GM23338 (cell line): ENCODE results near the gene C6orf118. TPM values are rescaled to one million over a fixed set of nuclear protein-coding genes. Genes with fewer than 3 reads are reported as not detected.

Source experiments
- ATAC-seq: fragments of 200-7000 bp; cut with Tn5 transposase; 3 replicates; pipeline ENCODE4 v1.9.1; 2020
- DNase-seq: peaks from one replicate; pipeline ENCODE4 v3.0.0-alpha.2; 2015; ENCODE audit warnings: low spot score
- H2AFZ ChIP-seq: fragments of 200-600 bp; sonication (generic); 2 replicates; pipeline ENCODE4 v1.8.0; 2016; ENCODE audit warnings: antibody characterized with exemption, mild to moderate bottlenecking, moderate library complexity
- H3F3A ChIP-seq: fragments of 200-600 bp; sonication (generic); replicated peaks from 2 replicates; pipeline ENCODE4 v1.8.0; 2017; ENCODE audit warnings: antibody characterized with exemption, mixed run types, low read depth
- H3K27ac ChIP-seq: fragments of 200-600 bp; sonication (generic); 2 replicates; pipeline ENCODE4 v1.6.1; 2016; ENCODE audit warnings: low read depth
- H3K27me3 ChIP-seq: fragments of 200-600 bp; sonication (generic); 2 replicates; pipeline ENCODE4 v1.8.0; 2016; ENCODE audit warnings: mild to moderate bottlenecking, mixed run types, moderate library complexity; ENCODE audit not compliant: insufficient read depth
- H3K36me3 ChIP-seq: fragments of 200-600 bp; sonication (generic); 2 replicates; pipeline ENCODE4 v1.8.0; 2016; ENCODE audit warnings: mild to moderate bottlenecking; ENCODE audit not compliant: insufficient read depth
- H3K4me1 ChIP-seq: fragments of 200-600 bp; sonication (generic); 2 replicates; pipeline ENCODE4 v1.8.0; 2016; ENCODE audit warnings: mild to moderate bottlenecking, moderate library complexity; ENCODE audit not compliant: insufficient read depth
- H3K4me2 ChIP-seq: fragments of 200-600 bp; sonication (generic); 2 replicates; pipeline ENCODE4 v1.7.1; 2017; ENCODE audit warnings: mixed run types
- H3K4me3 ChIP-seq: fragments of 200-600 bp; sonication (generic); 2 replicates; pipeline ENCODE4 v1.6.1; 2016; ENCODE audit warnings: mixed run types
- H3K79me2 ChIP-seq: fragments of 200-600 bp; sonication (generic); replicated peaks from 2 replicates; pipeline ENCODE4 v1.8.0; 2017; ENCODE audit warnings: mild to moderate bottlenecking; ENCODE audit not compliant: insufficient read depth
- H3K9me2 ChIP-seq: fragments of 200-600 bp; sonication (generic); 2 replicates; pipeline ENCODE4 v1.8.0; 2017; ENCODE audit not compliant: insufficient read depth
- H4K20me1 ChIP-seq: fragments of 200-600 bp; sonication (generic); replicated peaks from 2 replicates; pipeline ENCODE4 v1.8.0; 2017; ENCODE audit warnings: mild to moderate bottlenecking; ENCODE audit not compliant: insufficient read depth
- H3K27ac Mint-ChIP-seq: 2 replicates; pipeline ENCODE4 v1.8.0; 2020; ENCODE audit warnings: inconsistent platforms, mild to moderate bottlenecking, moderate library complexity, mixed read lengths
- H3K27me3 Mint-ChIP-seq: 3 replicates; pipeline ENCODE4 v1.8.0; 2022; ENCODE audit warnings: low read depth, mild to moderate bottlenecking, moderate library complexity, mixed read lengths, inconsistent platforms; ENCODE audit not compliant: insufficient read depth, poor library complexity
- H3K36me3 Mint-ChIP-seq: 3 replicates; pipeline ENCODE4 v1.8.0; 2021; ENCODE audit warnings: low read depth, mild to moderate bottlenecking, inconsistent platforms, moderate library complexity, mixed read lengths
- H3K4me1 Mint-ChIP-seq: 3 replicates; pipeline ENCODE4 v1.8.0; 2020; ENCODE audit warnings: mild to moderate bottlenecking, inconsistent platforms, mixed read lengths
- H3K4me3 Mint-ChIP-seq: 3 replicates; pipeline ENCODE4 v1.8.0; 2021; ENCODE audit warnings: moderate library complexity, mild to moderate bottlenecking, inconsistent platforms, mixed read lengths
- H3K9me3 Mint-ChIP-seq: 3 replicates; pipeline ENCODE4 v1.8.0; 2020; ENCODE audit warnings: moderate library complexity, mild to moderate bottlenecking, inconsistent platforms, mixed read lengths
- CREB1 ChIP-seq: fragments of 250-450 bp; sonication (Bioruptor Pico); IDR thresholded peaks from 2 replicates; pipeline ENCODE4 v1.5.0; 2020; ENCODE audit warnings: low read depth, mild to moderate bottlenecking, moderate library complexity
- CTCF ChIP-seq, 2 experiments: fragments of 200-600 bp in 1 of 2; sonication (generic) in 1 of 2; conservative IDR thresholded peaks; 2 replicates each; pipeline versions ENCODE4 v1.5.1 to v1.6.1; 2016 to 2017; ENCODE audit warnings: antibody characterized with exemption in 2 of 2, low read depth in 2 of 2, mild to moderate bottlenecking in 2 of 2, moderate library complexity in 1 of 2
- ETS1 ChIP-seq: IDR thresholded peaks from 2 replicates; pipeline ENCODE4 v1.6.1; 2016; ENCODE audit warnings: antibody characterized with exemption
- EZH2 ChIP-seq: fragments of 200-600 bp; sonication (generic); IDR thresholded peaks from one replicate; pipeline ENCODE4 v1.8.0; 2017; ENCODE audit warnings: antibody characterized with exemption, mild to moderate bottlenecking, low read depth; ENCODE audit not compliant: unreplicated experiment
- EZH2phosphoT487 ChIP-seq: fragments of 200-600 bp; sonication (generic); IDR thresholded peaks from one replicate; pipeline ENCODE4 v1.8.1; 2018; ENCODE audit warnings: antibody characterized with exemption; ENCODE audit not compliant: unreplicated experiment
- JUNB ChIP-seq: IDR thresholded peaks from one replicate; pipeline ENCODE4 v1.6.1; 2016; ENCODE audit warnings: antibody characterized with exemption; ENCODE audit not compliant: unreplicated experiment
- NANOG ChIP-seq: IDR thresholded peaks from 2 replicates; pipeline ENCODE4 v1.6.1; 2016; ENCODE audit warnings: antibody characterized with exemption, borderline replicate concordance
- POLR2AphosphoS5 ChIP-seq: IDR thresholded peaks from 2 replicates; pipeline ENCODE4 v1.6.1; 2016; ENCODE audit warnings: antibody characterized with exemption, low read depth
- REST ChIP-seq: IDR thresholded peaks from one replicate; pipeline ENCODE4 v1.6.1; 2018; ENCODE audit warnings: antibody characterized with exemption; ENCODE audit not compliant: unreplicated experiment
- STAT1 ChIP-seq: IDR thresholded peaks from one replicate; pipeline ENCODE4 v1.6.1; 2016; ENCODE audit warnings: antibody characterized with exemption; ENCODE audit not compliant: unreplicated experiment
- ZNF114 ChIP-seq: fragments of 250-450 bp; sonication (Bioruptor Pico); IDR thresholded peaks from 2 replicates; pipeline ENCODE4 v1.5.0; 2020; ENCODE audit warnings: mild to moderate bottlenecking, moderate library complexity
- ZNF331 ChIP-seq: fragments of 250-450 bp; sonication (Bioruptor Pico); IDR thresholded peaks from 2 replicates; pipeline ENCODE4 v1.5.0; 2020; ENCODE audit warnings: low read depth, mild to moderate bottlenecking, moderate library complexity
- ZNF462 ChIP-seq: fragments of 250-450 bp; sonication (Bioruptor Pico); IDR thresholded peaks from 2 replicates; pipeline ENCODE4 v1.5.0; 2020; ENCODE audit warnings: mild to moderate bottlenecking, moderate library complexity
- polyA plus RNA-seq: library from polyadenylated mRNA; unstranded; fragments of >200 nt; fragmentation: Nextera tagmentation; extraction: Ambion mirVana; gene quantifications from 2 replicates; pipeline ENCODE4 v1.2.1, GENCODE V29; 2016
- total RNA-seq: library from RNA; depleted of rRNA; stranded (reverse); fragments of >200 nt; shearing (Covaris generic); gene quantifications from 2 replicates; pipeline ENCODE4 v1.2.3, GENCODE V29; 2014

The C6orf118 gene
- total and polyA plus RNA-seq, 2 experiments from 2014 or later, result 0.35 to 1.1 TPM

- TF ChIP-seq CREB1, result no peak
Measured at GRCh38 chr6:165321555-165322145, 12.2 kb upstream of the C6orf118 start (continued).

GRCh38 chr6:165321150-165321549 lies 11.7 kb upstream of the C6orf118 start:
- Histone ChIP-seq H3K36me3 (0 out of 2 replicates have a peak, but pooled peaks cover 4% of the 10 kb centered on the region), H3K27me3 (no peaks in the 10 kb centered on the region), H3K4me3 (no peak overlapping the region), H3F3A (no peaks in the 10 kb centered on the region), H3K4me2 (no peak overlapping the region), H3K4me1 (no peaks in the 10 kb centered on the region), H2AFZ (no peak overlapping the region), H3K27ac (no peak overlapping the region), H3K79me2 (no peaks in the 10 kb centered on the region), H3K9me2 (no peaks in the 10 kb centered on the region), H4K20me1 (no peaks in the 10 kb centered on the region)
- ATAC-seq (no peak), DNase-seq (no peak)
- Mint-ChIP-seq H3K9me3 (peaks cover 36% of the 10 kb centered on the region), H3K36me3 (peaks cover 12% of the 10 kb centered on the region; the same call in 2 of the 3 replicates), H3K4me1 (0 out of 3 replicates have a peak, but pooled peaks cover 2% of the 10 kb centered on the region), H3K4me3 (no peak overlapping the region), H3K27ac (no peak overlapping the region), H3K27me3 (no peaks in the 10 kb centered on the region)
- TF ChIP-seq ZNF462 (CRISPR knock-in tag), result no peak
- no peak for TF ChIP-seq STAT1
- TF ChIP-seq ZNF114 (CRISPR knock-in tag), result no peak
- TF ChIP-seq ZNF331 (CRISPR knock-in tag), result no peak
- TF ChIP-seq EZH2phosphoT487, result no peak
- TF ChIP-seq CTCF (conservative IDR thresholded peaks at IDR 0.05; ENCODE audit: low read depth in 2 of 2), result no peak
- TF ChIP-seq CREB1, result no peak
- no peak for TF ChIP-seq POLR2AphosphoS5
- TF ChIP-seq NANOG, result no peak
- no peak for TF ChIP-seq JUNB
- no peak for TF ChIP-seq EZH2
- no peak for TF ChIP-seq REST
- no peak for TF ChIP-seq ETS1
